ENCODE results near the gene GPRC5D.
A peak's percentile ranks its signal among the peaks of the same experiment; 100 is the strongest.

The GPRC5D gene

DNA sequence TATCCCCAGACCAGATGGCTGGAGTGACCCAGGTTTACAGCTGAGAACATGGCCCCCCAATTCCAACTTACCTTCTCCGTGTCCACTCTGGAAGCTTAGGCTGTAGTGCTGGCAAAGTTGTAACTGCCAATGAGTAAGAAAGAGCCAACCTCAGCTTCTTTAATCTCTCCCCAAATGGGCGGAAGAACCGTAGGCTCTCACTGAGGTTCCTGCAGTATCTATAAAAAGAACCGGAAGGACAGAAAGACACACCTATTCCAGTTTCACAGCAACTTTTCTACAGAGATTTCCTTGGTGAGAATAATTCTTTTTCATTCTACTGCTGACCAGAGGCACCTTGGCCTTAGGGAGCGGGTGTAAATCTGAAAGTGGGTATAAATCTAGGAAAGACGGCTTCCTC, at the start of gene GPRC5D:
Gene GPRC5D, minus strand, starts transcription at position 135 of the 400 bp plus-strand sequence. CDS start 1,786 bp downstream, outside the sequence.
- DNase-seq, result no peak

DNA sequence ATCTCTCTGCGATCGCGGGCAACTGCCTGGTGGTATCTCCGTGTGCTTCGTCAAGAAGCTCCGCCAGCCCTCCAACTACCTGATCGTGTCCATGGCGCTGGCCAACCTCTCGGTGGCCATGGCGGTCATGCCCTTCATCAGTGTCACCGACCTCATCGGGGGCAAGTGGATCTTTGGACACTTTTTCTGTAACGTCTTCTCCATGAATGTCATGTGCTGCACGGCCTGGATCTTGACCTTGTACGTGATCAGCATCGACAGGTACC, 49.7 kb upstream of the GPRC5D start:
- no peak for DNase-seq

DNA sequence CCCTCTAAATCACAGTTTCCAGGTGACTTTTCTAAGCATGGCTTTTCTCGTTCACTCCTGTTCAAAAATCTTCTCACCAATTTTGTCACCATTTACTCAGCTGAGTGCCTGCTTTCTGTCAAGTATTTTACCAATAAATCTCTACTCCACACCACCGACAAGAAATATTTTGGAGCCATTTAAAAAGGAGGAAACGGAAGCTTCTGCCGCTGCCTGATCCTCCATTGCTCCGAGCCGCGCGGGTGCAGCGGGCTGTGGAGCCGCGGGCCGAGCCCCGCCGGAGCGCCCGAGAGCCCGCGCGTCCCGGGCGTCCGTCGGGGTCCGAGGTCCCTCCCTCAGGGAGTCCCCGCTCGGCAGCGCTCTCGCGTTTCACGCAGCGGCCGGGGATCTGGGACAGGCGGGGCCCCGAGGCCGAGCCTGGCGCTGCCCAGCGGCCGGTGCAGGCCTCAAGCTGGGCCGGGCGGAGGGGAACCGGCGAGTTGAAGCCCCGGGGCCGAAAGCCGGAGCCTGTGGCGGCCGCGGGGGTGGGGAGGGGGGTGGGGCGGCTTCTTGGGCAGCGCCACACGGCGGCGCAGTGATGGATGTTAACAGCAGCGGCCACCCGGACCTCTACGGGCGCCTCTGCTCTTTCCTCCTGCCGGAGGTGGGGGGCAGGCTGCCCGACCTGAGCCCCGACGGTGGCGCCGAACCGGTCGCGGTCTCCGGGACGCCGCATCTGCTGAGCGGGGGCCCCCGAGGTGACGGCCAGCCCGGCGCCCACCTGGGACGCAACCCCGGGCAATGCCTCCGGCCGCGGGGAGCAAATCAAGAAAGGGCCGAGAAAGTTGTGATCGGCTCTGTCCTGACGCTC, 49.2 kb upstream of the GPRC5D start:
- peak; percentile 9 to 32 (median 18) for DNase-seq

DNA sequence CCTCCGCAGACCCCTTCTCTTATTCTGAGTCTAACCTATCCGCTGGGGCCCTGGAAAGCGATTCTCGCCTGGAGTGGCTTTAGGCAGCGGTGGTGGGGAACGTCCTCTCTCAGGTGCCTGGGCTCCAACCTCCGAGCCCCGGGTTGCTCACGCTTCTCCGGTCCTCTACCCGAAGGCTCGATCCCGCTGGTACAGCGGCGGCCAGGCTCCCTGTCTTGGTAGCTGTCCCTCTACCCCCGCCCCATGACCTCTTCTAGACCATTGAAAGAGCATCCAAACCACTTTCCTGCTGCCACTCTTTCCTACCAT, 48.6 kb upstream of the GPRC5D start:
- peak in 1 of 4 experiments; percentile 35 for DNase-seq

- peak; percentile 93 to 96 (median 94) for DNase-seq
Measured at GRCh38 chr12:12999959-13000615, 48.1 kb upstream of the GPRC5D start, which contains the start of gene HEBP1. TSS of gene HEBP1 (minus strand) at chr12:13000265. CDS start at chr12:13000114, 151 bp downstream.

DNA sequence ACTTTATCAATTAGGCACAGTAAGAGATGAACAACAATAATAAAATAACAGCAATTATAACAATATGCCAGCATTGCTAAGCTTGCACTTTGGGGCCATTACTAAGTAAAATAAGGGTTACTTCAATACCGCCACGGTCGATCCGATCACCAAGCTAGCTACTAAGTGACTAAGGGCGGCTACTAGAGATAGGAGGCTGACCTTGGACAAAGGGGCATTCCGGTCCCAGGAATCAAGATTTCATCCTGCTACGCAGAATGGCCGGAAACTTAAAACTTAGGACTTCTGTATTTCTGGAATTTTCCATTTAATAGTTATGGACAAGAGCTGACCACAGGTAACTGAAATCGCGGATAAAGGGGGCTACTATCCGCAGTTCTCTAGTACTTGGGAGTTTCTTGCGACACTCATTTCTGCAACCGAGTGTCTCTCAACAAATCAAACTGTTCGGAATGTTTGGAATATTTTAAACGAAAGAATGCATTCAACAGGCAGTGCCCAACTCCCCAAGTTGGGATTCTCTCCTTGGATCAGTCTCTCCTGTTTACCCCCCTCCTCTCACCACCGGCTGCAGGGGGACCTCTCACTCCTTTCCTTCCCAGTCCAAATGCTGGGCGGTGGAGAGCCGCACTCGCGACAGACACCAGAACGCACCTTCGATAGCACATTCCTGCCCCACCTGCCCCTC, 47.4 kb upstream of the GPRC5D start:
- DNase-seq, result no peak

DNA sequence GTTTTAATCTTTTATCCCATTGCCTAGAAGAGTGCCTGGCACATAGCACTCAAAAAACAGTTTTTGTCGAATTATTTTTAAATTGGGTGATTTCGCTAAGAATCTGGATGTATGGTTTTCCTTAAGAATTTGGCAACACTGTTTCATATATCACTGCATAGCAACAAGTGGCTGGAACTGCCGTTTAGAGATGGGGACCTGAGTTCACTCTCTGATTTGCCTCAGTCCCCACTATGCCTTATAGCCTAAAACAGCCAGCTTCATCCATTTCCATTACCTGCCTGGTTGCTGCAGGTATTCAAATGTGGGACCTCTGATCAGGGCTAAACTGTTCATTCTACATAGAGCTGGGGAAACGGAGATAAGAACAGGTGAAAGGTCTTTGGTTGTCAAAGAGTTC, 46.3 kb upstream of the GPRC5D start:
- no peak for DNase-seq

GRCh38 chr12:12997734-12998133, 45.8 kb upstream of the GPRC5D start:
- no peak for DNase-seq

- no peak for DNase-seq
Measured at GRCh38 chr12:12997156-12997555, 45.2 kb upstream of the GPRC5D start.

GRCh38 chr12:12996209-12996608, 44.2 kb upstream of the GPRC5D start:
- DNase-seq, result no peak

GRCh38 chr12:12995088-12995487, 43.1 kb upstream of the GPRC5D start:
- DNase-seq, result no peak

GRCh38 chr12:12993367-12993766, 41.4 kb upstream of the GPRC5D start:
- DNase-seq, result no peak

GRCh38 chr12:12992418-12993130, 40.6 kb upstream of the GPRC5D start:
- DNase-seq, result no peak

DNA sequence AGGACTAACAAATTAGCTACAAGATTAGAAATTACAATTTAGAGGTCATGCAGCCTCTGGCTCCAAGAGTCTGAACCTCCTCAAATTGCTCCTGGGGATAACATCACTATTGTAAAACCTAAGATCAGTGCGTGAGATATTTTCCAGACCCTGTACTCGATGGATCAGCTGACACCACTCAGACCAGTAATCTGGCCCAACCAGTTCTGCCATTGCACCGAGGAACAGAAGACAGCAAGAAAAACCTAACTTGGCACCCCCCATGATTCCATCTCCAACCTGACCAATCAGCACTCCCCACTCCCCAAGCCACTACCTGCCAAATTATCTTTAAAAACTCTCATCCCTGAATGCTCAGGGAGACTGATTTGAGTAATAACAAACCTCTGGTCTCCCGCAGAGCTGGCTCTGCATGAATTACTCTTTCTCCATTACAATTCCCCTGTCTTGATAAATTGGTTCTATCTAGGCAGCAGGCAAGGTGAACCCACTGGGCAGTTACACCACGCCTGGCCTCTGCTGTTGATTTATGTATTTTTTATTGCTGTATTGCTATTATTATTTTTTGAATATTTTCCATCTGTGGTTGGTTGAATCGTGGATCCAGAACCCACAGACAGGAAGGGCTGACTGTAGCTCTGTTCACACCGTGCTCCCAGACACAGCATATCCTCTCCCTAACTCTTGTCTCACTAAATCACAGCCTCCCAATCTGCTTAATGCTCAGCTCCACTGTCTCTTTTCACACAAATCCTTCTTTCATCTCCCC, 38.9 kb upstream of the GPRC5D start:
- no peak for DNase-seq

GRCh38 chr12:12987421-12987820, 35.5 kb upstream of the GPRC5D start:
- no peak for DNase-seq

- DNase-seq, result no peak
Measured at GRCh38 chr12:12986775-12987331, 34.9 kb upstream of the GPRC5D start.

DNA sequence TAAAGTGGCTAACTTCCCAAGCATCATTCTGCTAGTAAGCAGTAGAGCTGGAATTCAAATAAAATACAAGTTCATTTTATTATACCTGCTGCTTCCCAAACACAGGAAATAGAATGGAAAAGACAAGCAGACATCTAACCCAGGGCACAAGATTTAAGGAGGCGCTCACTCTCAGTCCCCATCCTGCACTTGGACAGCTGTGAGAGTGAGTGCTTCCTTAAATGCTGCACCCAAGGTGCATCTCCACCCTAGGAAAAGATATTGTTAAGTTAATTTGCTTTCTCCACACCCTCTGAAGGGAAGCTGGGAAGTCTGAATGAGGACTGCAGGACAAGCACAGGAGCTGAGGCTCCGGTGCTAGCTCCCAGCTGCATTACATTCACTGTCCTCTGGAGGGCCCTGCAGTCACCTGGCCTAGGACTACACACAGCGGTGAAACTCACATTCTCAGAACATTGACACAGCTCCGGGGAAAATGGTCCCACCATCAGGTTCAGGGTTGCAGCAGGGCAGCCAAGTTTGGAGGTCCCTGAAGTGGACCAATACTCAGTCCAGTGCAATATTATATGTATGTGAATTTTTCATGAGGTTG, 33.9 kb upstream of the GPRC5D start:
- DNase-seq, result no peak

DNA sequence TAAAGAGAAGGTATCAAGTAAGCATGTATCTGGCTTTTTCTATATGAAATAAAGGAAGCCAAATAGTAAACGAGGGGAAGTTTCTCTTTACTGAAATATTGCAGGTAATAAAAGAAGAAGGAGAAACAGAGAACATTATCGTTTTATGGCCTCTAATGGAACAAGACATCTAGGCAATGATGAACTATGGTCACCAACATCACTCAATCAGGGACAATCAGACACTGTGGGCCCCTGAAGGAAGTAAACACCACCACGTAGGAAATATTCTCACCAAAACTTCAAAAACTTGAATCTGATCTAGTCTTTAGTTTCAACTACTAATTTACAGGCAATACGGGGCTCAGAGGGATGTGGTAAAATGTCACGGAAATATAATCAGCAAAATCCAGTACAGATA, 32.2 kb upstream of the GPRC5D start:
- DNase-seq, result no peak

DNA sequence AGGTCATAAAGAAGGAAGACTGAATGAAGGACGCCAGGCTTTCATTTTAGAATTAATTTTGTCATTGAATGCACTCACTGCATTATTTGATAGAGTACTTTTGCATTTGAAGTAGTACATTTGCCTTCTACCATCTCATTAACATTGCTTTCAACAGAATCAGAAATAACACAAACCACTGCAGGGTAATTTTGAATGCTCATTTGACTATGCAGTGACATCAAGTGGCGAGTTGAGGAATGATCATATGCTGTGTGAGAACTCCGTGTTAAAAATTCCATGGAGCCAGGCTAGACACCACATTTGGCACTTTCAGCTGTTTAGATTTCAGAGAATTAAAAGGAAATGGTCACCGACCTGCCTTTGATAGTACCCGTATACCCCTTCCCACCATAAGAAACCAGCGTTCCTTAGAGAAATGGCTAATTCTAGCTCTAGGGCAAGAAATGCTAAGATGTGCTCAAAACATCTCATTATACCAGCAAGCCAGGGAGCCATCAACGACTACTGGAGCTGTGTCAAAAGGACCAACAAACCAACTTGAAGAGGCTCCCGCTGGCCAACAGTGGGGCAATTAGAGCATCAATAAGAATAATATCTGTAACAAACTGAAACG, 31.6 kb upstream of the GPRC5D start:
- no peak for DNase-seq

DNA sequence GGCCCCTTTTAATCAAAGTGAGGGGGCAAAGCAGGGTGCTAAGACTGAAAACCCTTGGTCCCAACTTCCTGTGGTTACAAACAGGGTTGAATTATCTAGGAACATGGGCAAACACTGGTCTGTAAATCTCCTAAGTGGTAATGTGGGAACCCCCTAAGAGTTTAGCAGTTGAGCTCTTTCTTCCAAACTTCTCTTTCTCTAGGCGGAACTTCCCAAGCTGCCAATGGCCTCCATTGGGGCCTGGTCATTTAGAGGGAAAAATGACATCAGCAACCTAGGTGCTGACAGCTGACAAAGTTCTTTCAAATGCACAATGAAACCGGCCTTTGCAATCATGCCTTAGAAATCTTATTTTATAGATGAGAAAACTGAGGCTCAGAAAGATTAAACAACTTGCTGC, 30.4 kb upstream of the GPRC5D start:
- DNase-seq, result no peak

- no peak for DNase-seq
Measured at GRCh38 chr12:12979731-12980259, 27.8 kb upstream of the GPRC5D start.
